HG03139 (cell line): Measurements from ENCODE around the gene RNF130.
"Not testable (repeated sequence)": the region's sequence is repeated elsewhere in the genome, so short reads cannot be mapped to it uniquely, and the experiment has no call there.

ENCODE experiments used
- ATAC-seq: cut with Tn5 transposase; IDR thresholded peaks from one replicate; pipeline ENCODE4 v1.9.1; 2021; ENCODE audit not compliant: unreplicated experiment

RNF130 gene

DNA sequence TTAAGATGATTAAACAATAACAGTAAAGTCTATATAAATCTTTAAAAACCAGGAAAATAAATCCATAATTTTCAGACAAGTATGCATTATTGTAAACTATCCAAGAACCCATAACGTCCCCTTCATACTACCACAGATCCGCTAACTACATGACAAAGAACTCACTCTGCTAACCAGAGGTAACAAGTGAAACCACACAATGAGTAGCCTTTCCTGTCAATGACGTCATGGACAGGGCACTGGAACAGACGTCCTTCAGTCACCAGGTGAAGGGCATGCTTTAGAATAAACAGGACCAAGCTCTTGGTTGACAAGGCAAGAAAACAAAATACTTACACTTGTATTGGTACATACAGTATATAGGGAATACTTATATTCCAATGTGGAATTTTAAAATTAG, 45.2 kb downstream of the RNF130 start:
- ATAC-seq = no peak

DNA sequence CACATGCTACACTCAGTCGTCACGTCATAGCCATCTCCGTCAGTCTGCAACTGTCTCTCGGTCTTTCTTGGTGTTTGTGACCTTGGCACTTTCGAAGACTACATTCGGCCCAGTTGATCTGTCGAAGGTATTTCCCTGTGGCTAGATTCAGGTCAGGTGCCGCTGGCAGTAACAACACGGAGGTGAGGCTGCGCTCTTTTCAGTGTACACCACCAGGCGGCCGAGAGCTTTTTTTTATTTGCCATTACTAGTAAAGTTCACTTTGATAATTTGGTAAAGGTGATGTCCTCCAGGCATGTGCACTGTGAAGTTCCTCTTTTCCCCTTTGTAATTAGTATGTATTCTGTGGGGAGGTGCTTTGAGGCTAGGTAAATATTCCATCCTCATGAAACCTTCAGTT, 49.7 kb downstream of the RNF130 start:
- ATAC-seq = no peak

DNA sequence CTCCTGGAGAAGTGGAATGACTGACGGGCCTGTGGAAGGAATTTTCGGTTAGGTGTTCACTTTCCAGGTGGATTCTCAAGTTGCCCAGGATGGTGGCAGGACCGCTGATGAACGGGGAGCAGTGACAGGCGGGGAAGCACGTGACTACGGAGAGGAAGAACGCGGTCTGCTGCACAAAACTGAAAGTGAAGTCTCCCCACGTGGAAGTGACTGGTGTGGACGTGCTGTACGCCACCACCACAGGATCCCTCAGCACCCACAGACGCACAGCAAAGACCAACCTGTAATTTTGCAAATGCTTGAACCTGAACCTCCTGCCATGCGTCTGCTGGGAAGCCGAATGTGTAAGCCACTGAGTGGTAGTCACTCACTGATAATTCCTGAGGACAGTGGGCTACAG, 51.4 kb downstream of the RNF130 start:
- no peak for ATAC-seq

DNA sequence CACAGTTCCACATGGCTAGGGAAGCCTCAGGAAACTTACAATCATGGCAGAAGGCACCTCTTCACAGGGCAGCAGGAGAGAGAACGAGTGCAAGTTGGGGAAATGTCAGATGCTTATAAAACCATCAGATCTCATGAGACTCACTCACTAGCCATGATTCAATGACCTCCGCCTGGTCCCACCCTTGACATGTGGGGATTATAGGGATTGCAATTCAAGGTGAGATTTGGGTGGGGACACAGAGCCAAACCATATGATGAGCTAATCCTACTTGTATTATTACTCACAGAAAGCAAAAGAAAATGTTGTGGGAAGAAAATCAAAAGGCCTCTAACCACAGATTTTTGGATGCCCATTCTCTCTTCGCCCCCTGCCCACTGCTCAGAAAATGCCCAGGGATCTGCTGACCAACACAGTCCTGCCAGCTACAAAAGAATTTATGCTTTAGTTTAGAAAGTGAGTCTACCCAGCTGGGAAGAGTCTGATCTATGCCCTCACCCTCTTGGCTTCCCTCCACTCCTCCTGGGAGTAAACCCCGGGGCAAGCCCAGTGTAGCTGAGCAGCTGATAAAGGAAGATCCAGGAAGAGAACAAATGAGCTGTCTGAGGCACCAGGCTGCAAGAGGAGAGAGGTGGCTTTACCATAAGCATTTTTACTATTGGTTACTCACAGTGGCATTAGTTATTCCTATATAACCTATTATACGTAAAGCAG, 53.1 kb downstream of the RNF130 start:
- no peak for ATAC-seq

DNA sequence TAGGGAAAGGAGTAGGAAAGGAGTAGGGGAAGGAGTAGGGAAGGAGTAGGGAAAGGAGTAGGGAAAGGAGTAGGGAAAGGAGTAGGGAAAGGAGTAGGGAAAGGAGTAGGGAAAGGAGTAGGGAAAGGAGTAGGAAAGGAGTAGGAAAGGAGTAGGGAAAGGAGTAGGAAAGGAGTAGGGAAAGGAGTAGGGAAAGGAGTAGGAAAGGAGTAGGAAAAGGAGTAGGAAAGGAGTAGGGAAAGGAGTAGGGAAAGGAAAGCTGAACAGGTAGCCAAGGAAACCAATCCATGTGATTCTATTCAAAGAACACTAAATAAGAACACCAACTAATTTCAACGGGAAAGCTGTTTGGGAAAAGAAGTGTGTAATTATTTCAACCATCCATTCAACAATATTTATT, 56.0 kb downstream of the RNF130 start:
- ATAC-seq = not testable (repeated sequence)

DNA sequence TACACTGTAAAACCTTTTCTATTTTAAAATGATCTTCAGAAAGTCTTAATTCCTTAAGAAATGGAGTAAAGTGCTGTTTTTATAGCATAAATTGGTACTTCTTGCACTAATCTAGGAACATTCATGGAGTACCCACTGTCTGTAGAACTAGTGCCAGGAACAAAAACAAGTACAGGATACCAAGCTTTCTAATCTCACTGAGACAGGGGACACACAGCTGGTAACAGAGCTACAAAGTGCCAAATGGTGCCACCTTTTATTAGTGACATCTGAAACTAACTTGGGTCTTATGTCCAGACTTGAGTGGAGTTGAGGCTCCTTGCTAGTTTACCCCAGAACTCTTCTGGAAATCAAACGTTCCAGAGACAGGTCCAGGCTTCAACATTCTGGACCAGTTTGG, 57.9 kb downstream of the RNF130 start:
- ATAC-seq = no peak

DNA sequence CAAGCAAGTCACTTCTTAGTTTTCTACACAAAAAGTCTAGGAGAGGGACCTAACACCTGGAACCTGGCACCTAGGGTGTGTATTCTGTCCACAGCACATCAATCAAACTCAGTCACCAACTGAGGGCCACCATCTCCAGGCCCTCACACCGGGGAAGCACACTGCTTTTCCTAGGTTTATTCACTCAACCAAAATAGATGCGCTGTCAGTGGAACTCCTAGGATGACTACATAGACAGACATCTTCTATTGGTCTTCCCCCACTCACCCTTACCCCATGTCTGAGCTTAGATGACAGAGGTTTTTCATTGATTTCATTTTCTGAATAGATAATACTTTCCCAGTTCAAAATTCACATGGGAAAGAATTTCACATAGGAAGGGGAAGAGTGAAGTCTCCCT, 59.2 kb downstream of the RNF130 start:
- no peak for ATAC-seq

DNA sequence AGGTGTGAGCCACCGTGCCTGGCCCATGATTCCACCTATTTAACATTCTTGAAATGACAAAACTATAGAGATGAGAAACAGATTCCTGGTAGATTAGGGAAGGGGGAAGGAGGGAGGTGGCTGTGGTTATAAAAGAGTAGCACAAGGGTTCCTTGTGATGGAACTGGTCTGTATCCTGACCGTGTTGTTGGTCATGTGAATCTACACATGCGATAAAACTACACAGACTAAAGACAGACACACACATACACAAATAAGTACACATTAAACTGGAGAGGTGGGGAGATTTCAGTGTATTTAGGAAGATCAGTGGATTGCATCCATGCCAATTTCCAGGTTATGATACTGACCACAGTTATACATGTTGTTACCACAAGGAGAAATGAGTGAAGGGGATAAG, 60.9 kb downstream of the RNF130 start:
- no peak for ATAC-seq

DNA sequence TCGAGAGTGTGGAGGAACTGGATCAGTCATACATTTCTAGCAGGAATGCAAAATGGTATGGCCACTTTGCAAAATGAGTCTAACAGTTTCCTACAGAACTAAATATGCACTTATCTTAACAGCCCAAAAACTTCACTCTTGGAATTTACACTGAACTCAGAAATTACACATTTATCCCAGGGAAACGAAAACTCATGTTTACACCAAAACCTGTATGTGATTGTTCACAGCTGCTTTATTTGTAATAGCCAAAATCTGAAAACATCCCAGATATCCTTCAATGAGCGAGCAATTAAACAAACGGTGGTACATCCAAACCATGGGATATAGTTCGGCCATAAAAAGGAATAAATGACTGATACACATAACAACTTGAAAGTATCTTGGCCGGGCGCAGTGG, 62.0 kb downstream of the RNF130 start:
- ATAC-seq = no peak

DNA sequence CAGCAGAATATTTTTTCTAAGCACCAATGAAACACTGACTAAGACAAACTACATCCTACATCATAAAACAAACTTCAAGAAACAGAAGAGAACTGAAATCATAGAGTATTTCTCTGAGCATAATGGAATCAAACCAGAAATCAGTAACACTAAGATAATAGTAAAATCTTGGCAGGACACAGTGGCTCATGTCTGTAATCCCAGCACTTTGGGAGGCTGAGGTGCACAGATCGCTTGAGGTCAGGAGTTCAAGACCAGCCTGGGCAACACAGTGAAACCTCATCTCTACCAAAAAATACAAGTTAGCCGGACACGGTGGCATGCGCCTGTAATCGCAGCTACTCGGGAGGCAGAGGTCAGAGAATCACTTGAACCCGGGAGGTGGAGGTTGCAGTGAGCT, 63.1 kb downstream of the RNF130 start:
- ATAC-seq = no peak

DNA sequence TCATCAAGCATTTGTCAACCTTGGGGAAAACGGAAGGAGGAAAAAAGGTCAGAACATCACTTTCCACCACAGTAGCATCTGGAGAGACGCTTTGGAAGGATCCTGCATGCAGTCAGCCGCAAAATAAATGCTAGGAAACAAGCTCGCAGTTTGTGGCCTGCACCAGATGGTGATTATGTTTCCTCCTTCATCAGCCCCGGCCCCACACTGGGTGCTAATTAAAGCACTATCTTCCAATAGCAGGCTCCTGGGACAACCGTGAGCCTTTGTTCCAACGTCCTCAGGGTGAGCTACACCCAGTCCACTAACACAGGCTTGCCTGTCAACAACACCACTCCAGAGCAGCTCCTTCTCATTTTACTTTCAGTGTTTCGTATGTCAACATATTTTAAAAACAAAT, 64.0 kb downstream of the RNF130 start:
- ATAC-seq = no peak

DNA sequence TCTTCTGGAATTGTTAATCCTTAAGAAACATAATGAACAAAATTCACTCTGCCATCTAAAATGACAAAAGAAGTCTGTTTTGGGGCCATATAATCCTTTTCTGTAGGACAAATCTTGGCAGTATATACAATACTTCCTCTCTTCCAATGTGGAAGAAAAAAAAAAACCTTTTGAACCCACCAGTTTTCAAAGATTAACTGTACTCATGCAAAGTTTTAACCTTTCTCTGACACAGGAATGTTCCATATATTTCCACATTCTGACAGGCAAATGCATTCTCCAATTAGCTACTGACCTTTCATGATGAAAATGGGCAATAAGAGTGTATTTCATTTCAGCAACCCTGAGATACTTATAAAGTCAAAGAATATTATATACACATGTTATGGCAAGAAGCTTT, 65.4 kb downstream of the RNF130 start:
- no peak for ATAC-seq

DNA sequence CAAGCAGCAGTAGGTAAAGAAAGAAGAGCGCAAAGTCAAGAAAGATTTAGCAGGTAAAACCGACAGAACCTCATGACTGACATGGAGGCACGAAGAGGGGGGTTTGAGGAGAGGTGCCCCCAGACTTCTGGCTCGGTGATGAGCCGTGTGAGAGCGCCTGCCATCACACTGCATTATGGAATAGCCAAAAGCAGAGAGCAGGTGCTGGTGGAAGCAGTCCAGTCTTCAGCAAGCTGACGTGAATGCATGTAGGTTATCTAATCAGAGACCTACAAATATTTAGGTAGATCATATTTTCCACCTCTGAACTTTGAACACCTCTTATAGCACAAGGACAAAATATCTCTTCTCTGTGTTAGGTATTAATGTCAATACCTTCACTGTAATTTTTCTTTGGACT, 68.4 kb downstream of the RNF130 start:
- ATAC-seq = no peak

DNA sequence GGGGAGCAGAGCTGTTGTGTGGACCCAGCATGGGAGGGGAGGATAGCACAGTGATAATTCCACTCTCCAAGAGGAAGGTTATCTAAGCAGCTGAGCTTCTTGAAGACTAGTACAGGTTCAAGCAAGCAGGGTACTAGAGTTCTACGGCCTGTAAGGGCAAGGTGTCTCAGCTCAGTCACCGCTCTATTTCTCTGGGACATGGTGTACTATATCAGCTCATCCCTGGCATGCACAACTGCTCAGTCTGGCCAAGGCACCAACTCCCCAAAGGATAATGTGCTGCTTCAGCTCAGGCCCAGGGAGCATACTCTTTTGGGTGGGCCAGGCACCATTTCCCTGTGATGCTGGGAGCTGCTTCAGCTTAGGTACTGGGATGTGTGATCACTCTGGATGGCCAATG, 69.8 kb downstream of the RNF130 start:
- no peak for ATAC-seq

DNA sequence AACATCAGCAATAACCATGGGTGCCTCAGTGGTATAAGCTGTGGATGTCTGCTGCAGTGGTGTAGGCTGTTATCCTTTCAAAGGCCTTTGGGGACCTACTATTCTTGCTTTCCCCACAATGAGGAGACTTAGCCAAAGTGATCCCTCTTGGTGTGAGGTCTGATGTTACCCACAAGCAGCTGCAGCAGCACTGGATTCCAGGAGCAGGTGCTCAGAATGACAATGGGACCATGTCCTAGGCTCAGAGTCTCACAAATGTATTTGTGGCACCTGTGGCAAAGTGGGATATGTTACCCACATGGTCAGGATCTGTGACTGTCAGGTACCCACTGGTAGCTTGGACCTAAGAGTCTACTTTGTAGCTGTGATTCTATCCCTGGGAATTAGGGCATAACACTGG, 70.4 kb downstream of the RNF130 start:
- ATAC-seq = no peak

DNA sequence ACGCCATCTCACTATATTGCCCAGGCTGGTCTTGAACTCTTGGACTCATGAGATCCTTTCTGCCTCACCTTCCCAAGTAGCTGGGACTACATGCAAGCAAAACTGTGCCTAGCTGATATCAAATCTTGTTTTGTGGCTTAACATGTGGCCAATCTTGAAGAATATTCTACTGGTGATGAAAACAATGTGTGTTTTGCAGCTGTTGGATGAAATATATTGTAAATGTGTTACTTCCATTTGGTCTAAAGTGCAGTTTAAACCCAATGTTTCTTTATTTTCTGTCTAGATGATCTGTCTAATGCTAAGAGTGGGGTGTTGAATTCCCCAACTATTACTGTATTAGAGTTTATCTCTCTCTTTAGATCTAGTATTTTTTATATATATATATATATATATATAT, 73.1 kb downstream of the RNF130 start:
- ATAC-seq = no peak

DNA sequence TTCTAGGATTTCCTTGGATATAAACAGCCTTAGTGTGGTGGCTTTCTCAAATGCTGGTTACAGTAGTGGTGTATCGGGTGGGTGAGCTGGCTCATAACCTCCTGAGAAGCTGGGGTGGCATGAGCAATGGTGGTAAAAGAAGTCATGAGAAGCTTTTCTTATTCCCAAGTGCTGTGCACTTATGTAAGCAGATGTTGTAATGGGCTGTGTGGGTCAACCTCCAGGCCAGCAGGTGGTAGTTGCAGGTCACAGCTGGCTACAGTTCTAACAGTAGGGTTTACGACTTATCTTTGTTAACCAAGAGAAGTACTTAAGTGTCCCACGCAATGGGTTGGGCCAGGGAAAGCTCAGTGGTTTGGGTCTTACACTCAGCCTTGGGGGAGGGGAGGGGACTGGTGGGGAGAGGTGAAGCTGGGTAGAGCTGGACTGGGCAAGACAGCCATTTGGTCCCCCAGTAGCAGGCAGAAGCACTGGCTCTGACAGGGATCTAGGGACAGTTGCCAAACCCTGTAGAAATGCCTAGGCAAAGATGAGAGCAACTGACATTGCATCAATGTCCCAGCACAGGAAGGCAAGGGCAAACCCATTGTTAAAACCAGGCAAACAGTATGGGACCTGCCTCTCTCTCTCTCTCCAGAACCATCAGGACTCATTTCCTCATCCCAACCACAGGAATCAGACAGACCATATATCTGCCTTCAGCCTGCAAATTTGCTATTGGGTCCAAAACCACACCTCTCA, 76.8 kb downstream of the RNF130 start:
- ATAC-seq = no peak

DNA sequence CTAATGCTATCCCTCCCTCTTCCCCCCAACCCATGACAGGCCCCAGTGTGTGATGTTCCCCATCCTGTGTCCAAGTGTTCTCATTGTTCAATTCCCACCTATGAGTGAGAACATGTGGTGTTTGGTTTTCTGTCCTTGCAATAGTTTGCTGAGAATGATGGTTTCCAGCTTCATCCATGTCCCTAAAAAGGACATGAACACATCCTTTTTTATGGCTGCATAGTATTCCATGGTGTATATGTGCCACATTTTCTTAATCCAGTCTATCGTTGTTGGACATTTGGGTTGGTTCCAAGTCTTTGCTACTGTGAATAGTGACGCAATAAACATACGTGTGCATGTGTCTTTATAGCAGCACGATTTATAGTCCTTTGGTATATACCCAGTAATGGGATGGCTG, 78.7 kb downstream of the RNF130 start:
- ATAC-seq = not testable (repeated sequence)

DNA sequence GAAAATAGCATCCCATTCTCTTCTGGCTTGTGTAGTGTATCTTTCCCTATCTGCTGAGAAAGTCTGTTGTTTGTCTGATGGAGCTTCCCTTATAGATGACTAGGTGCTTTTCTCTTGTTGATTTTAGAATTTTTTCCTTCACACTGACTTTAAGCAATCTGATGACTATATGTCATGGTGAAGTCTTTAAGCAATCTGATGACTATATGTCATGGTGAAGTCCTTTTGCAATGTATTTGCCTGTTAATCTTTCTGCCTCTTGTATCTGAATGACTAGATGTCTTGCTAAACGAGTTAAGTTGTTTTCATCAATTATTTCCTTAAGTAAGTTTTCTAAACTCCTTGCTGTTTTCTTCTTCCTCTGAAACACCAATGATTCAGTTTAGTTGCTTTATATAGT, 80.5 kb downstream of the RNF130 start:
- no peak for ATAC-seq

DNA sequence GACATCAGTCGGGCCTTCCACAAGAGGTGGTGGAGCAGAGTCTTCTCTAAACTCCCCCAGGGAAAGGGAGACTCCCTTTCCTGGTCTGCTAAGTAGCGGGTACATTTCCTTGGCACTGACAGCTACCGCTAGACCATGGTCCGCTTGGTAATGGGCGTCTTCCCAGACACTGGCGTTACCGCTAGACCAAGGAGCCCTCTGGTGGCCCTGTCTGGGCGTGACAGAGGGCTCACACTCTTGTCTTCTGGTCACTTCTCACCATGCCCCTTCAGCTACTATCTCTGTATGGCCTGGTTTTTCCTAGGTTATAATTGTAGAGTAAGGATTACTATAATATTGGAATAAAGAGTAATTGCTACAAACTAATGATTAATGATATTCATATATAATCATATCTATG, 81.0 kb downstream of the RNF130 start:
- not testable (repeated sequence) for ATAC-seq

DNA sequence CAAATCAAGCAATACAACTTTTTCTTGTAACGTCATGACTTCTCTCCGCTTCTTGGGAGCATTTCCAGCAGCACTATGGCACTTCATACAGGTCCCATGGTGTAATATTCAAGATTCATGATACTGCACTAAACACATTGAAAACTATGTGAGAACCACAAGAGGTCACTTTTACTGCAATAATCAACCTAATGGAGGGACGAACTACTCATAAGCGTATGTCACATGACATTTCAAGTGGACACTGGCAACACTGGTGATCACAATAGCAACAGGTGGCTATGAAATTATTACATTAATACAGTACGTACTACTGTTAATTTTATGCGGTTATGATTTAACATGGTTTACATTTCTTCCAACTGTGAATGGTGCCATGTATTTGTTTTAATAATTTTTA, 85.2 kb downstream of the RNF130 start:
- no peak for ATAC-seq

DNA sequence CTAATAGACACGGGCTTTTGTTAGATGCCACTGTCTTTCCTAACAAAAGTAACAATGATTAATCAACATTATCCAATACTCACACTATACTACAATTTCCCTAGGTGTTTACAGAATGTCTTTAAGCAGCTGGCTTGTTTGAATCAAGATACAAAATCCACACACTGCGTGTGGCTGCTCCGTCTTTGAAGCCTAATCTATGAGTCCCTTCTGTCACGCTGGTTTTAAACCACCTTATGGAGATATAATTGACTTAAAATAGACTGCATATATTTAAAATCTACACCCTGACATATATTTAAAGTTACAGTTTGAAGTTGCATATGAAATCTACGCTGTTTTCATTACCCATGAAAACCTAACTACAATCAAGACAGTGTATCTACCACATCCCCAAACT, 89.9 kb downstream of the RNF130 start:
- no peak for ATAC-seq

DNA sequence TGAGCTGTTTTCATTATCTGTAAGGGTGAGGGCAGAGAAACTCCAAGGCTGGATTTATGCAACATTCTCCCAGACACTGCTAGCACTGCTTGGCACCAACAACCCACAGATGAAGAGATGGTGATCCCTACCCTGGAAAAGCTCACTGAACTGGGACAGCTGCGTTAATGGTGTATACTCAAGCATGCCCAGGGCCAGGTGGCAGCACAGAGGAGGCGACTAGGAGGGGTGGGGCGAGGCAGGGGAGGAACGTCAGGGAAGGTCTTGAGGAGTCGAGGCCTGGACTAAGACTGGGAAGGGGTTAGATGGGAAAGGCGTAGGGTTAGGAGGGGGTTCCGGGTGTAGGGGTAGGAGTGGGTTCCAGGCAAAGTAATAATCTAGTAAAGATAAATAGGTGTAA, 90.8 kb downstream of the RNF130 start:
- ATAC-seq = no peak
